Pancreas (tissue), 10 donors: Measurements from ENCODE around the gene CCDC187. TPM values are rescaled to one million over a fixed set of nuclear protein-coding genes. Genes with fewer than 3 reads are reported as not detected.

ENCODE experiments used
- ATAC-seq, 4 donors: fragments of 200-7000 bp; cut with Tn5 transposase; one replicate each; pipeline versions ENCODE4 v1.8.0 to v1.9.1; 2020; ENCODE audit warnings: mild to moderate bottlenecking in 4 of 4, moderate library complexity in 4 of 4
- DNase-seq, 6 donors: peaks; one replicate each; pipeline ENCODE4 v3.0.0-alpha.2; 2020
- FAIRE-seq: peaks from 2 replicates; lab custom pipeline; 2012; peaks lifted over from hg19 to GRCh38; lab: Jason Lieb, UNC
- H3K27ac ChIP-seq, 4 donors: fragments of 200-600 bp; sonication (generic); 1 replicate in 3 of 4; 2 replicates in 1 of 4; pipeline versions ENCODE4 v1.5.0 to v1.8.0; 2020
- H3K27me3 ChIP-seq, 4 donors: fragments of 200-600 bp; one replicate each; pipeline ENCODE4 v1.8.0; 2021
- H3K36me3 ChIP-seq, 3 donors: fragments of 200-600 bp; sonication (generic) in 1 of 3; one replicate each; pipeline versions ENCODE4 v1.5.0 to v1.8.0; 2020 to 2021
- H3K4me1 ChIP-seq, 3 donors: fragments of 200-600 bp; one replicate each; pipeline ENCODE4 v1.8.0; 2021
- H3K4me3 ChIP-seq, 4 donors: fragments of 200-600 bp; sonication (generic) in 2 of 4; one replicate each; pipeline versions ENCODE4 v1.5.0 to v1.8.0; 2020 to 2021
- H3K9me3 ChIP-seq, 4 donors: fragments of 200-600 bp; one replicate each; pipeline ENCODE4 v1.8.0; 2021
- WGBS, 2 donors: extraction: QIAGEN DNeasy Blood & Tissue Kit; methylation state at CpG; one replicate each; pipeline ENCODE4 v1.1.7; 2013; 5-methylcytosine and 5-hydroxymethylcytosine counted together
- intact Hi-C, 3 donors: fragments of 100-400 bp; cut with DNase I; formaldehyde crosslinking; loops; one replicate each; pipeline versions ENCODE4 v1.11.1 to v1.14.2; 2022
- polyA plus RNA-seq, 2 donors: library from polyadenylated mRNA; stranded (reverse); fragments of 200-250 nt; gene quantifications; one replicate each; pipeline ENCODE4 v1.2.3, GENCODE V29; 2013
- total RNA-seq, 6 donors: library from RNA; stranded (reverse); fragmentation: NEBNext Ultra II Directional in 4 of 6; extraction: Animal tissue kit (Norgen Biotek cat#: 25700) in 4 of 6; gene quantifications; one replicate each; pipeline versions ENCODE4 v1.2.1 to v1.2.4, GENCODE V29; 2021 to 2023
- TF ChIP-seq, protein P1 (sequence below), 4 donors: fragments of 200-600 bp; sonication (generic) in 3 of 4; IDR thresholded peaks; one replicate each; pipeline versions ENCODE4 v1.5.0 to v1.8.0; 2021; ENCODE audit warnings: antibody characterized with exemption in 4 of 4
- donor health status: healthy with polysubstance abuse.
- donor health status: DM: no; HTN: no; CAD: no; lungs with moderate emphysema.
- donor health status: DM: no; HTN: no; CAD: no.
- donor health status: control.
- donor health status: control.
- donor health status: Bipolar disorder and iron deficiency.
- donor health status: DM: yes; HTN: yes; CAD: no.
- donor health status: DM: no; HTN: no; CAD: no.
- donor health status: DM: no; HTN: no; CAD: no.
- donor health status: DM: yes; HTN: yes; CAD: no.

Gene CCDC187
- total and polyA plus RNA-seq, 8 donors = 0.14 to 2.6 (median 0.43) TPM

- Histone ChIP-seq H3K4me3 (no peak overlapping the region), H3K27ac (no peak overlapping the region), H3K36me3 (peaks cover 0 to 45% (median 6%) of the 10 kb centered on the region in 3 donors), H3K4me1 (no peaks in the 10 kb centered on the region), H3K9me3 (no peaks in the 10 kb centered on the region), H3K27me3 (no peaks in the 10 kb centered on the region)
- DNase-seq (peak in 1 of 6 donors; percentile 43), ATAC-seq (no peak), FAIRE-seq (no peak)
- 90 to 92% methylated on average over 15 of the region's 15 CpGs for WGBS, 2 donors
- intact Hi-C loops = no loop called here
- TF ChIP-seq, protein P1, sequence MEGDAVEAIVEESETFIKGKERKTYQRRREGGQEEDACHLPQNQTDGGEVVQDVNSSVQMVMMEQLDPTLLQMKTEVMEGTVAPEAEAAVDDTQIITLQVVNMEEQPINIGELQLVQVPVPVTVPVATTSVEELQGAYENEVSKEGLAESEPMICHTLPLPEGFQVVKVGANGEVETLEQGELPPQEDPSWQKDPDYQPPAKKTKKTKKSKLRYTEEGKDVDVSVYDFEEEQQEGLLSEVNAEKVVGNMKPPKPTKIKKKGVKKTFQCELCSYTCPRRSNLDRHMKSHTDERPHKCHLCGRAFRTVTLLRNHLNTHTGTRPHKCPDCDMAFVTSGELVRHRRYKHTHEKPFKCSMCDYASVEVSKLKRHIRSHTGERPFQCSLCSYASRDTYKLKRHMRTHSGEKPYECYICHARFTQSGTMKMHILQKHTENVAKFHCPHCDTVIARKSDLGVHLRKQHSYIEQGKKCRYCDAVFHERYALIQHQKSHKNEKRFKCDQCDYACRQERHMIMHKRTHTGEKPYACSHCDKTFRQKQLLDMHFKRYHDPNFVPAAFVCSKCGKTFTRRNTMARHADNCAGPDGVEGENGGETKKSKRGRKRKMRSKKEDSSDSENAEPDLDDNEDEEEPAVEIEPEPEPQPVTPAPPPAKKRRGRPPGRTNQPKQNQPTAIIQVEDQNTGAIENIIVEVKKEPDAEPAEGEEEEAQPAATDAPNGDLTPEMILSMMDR (IDR thresholded peaks at IDR 0.05) = no peak
Measured at GRCh38 chr9:136220017-136220729, 83.7 kb downstream of the CCDC187 start.

GRCh38 chr9:136219276-136219675 lies 84.6 kb downstream of the CCDC187 start:
- ATAC-seq (no peak), FAIRE-seq (no peak), DNase-seq (peak in 1 of 6 donors; percentile 29)
- Histone ChIP-seq H3K27ac (no peak overlapping the region), H3K4me3 (no peak overlapping the region), H3K4me1 (no peaks in the 10 kb centered on the region), H3K27me3 (no peaks in the 10 kb centered on the region), H3K36me3 (peaks cover 2 to 54% (median 6%) of the 10 kb centered on the region in 3 donors), H3K9me3 (no peaks in the 10 kb centered on the region)
- 90 to 96% methylated on average over 13 of the region's 13 CpGs for WGBS, 2 donors
- TF ChIP-seq, protein P1 (IDR thresholded peaks at IDR 0.05) = no peak
- intact Hi-C loops = no loop called here

- WGBS, 2 donors = 89 to 91% methylated on average over 15 of the region's 15 CpGs
- TF ChIP-seq, protein P1 (IDR thresholded peaks at IDR 0.05) = no peak
- FAIRE-seq = no peak
Measured at GRCh38 chr9:136218673-136219072, 85.2 kb downstream of the CCDC187 start.

GRCh38 chr9:136218271-136218670 lies 85.6 kb downstream of the CCDC187 start:
- H3K36me3 ChIP-seq = peaks cover 2 to 54% (median 6%) of the 10 kb centered on the region in 3 donors
- no peak overlapping the region for H3K4me3 ChIP-seq
- peak in 1 of 6 donors; percentile 44 for DNase-seq
- WGBS, 2 donors = 90 to 95% methylated on average over 16 of the region's 16 CpGs
- intact Hi-C loops = no loop called here
- no peaks in the 10 kb centered on the region for H3K27me3 ChIP-seq
- TF ChIP-seq, protein P1 (IDR thresholded peaks at IDR 0.05) = no peak
- H3K4me1 ChIP-seq = no peaks in the 10 kb centered on the region
- no peaks in the 10 kb centered on the region for H3K9me3 ChIP-seq
- H3K27ac ChIP-seq = no peak overlapping the region
- FAIRE-seq = no peak
- peak in 1 of 4 donors; percentile 15 for ATAC-seq

More at GRCh38 chr9:136218673-136219072, 85.2 kb downstream of the CCDC187 start:
- ATAC-seq (peak in 1 of 4 donors; percentile 8), DNase-seq (no peak)
- intact Hi-C loops = no loop called here
- no peaks in the 10 kb centered on the region for H3K4me1 ChIP-seq
- H3K4me3 ChIP-seq = no peak overlapping the region
- H3K27me3 ChIP-seq = no peaks in the 10 kb centered on the region
- H3K27ac ChIP-seq = no peak overlapping the region
- H3K9me3 ChIP-seq = no peaks in the 10 kb centered on the region
- H3K36me3 ChIP-seq = peaks cover 2 to 57% (median 6%) of the 10 kb centered on the region in 3 donors
